ENCODE measurements around the gene TGM6.

DNA sequence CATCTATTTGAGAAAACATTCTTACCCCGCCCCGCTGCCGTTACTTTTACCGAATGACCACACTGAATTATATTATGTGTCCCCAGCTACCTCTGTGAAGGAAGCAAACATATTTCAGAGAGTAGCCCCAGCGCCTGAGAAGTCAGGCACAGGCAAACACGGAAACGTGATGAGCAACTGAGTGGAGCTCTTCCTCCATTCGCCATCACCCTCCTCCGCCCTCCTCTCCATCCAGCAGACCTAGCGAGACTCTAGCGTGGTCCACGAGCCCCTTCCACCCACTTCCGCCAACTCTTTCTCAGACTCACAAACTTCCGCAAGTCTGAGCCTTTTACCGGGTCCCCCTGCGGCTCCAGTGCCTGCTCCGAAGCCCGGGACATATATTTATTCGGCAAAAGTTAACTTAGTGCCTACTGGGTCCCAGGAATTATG, 89.3 kb downstream of the TGM6 start:
- TF ChIP-seq CTCF (IDR thresholded peaks at IDR 0.05; ENCODE audit: poor library complexity) (no peak), EZH2phosphoT487 (IDR thresholded peaks at IDR 0.05; ENCODE audit: low read depth, severe bottlenecking, unreplicated experiment) (no peak), EZH2 (IDR thresholded peaks at IDR 0.05; ENCODE audit: borderline replicate concordance) (no peak)
